ENCODE data around the gene MYL12B. TPM values are rescaled to one million over a fixed set of nuclear protein-coding genes. Genes with fewer than 3 reads are reported as not detected.

MYL12B gene
- total and polyA plus RNA-seq, 2 experiments from 2014 or later: 519 to 721 TPM

DNA sequence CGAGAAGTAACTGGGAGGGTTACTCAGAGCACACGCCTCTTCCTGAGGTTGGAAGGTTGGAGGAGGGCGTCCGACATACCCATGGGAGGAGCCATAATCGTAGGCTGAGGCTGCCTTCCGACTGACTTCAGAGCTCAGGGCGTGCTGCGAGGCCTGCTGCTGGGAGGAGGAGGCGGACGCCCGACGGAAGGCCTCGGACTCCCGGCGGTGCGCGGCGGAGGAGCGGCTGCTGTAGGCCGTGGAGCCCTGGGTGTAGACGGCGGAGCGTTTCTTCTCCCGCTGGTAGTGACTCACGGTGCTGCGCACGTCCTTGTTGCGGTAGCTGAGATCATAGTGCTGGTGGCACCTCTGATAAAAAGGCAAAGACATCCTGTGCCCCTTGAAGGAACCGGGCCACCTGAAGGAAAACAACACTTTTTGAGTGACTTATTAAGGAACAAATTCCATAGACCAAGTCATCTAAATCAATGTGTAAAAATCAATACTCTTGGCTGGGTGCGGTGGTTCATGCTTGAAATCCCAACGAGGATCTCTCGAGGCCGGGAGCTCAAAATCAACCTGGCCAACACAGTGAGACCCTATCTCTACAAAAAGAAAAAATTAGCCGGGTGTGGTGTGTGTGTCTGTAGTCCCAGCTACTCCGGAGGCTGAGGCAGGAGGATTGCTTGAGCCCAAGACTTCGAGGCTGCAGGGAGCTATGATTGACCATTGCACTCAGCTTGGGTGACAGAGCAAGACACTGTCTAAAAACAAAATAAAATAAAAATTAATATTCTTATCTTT lies 46.9 kb upstream of the MYL12B start:
- H3K79me2 ChIP-seq: no peaks in the 10 kb centered on the region
- H3K9me2 ChIP-seq (replicated peaks; ENCODE audit: insufficient read depth): no peaks in the 10 kb centered on the region
- no peaks in the 10 kb centered on the region for H3K9me3 ChIP-seq (ENCODE audit: low read depth)
- no peaks in the 10 kb centered on the region for H3K27me3 ChIP-seq
- TF ChIP-seq CTCF (IDR thresholded peaks at IDR 0.05; ENCODE audit: poor library complexity) (no peak), EZH2 (IDR thresholded peaks at IDR 0.05; ENCODE audit: borderline replicate concordance) (no peak), EZH2phosphoT487 (IDR thresholded peaks at IDR 0.05; ENCODE audit: low read depth, severe bottlenecking, unreplicated experiment) (no peak)
- H3K4me1 ChIP-seq (ENCODE audit: insufficient read depth): peaks cover 51% of the 10 kb centered on the region
- DNase-seq (ENCODE audit: low spot score): no peak
- no peaks in the 10 kb centered on the region for H3K36me3 ChIP-seq (replicated peaks; ENCODE audit: insufficient read depth, low read depth)
- no peak overlapping the region for H3K4me3 ChIP-seq
- H3K27ac ChIP-seq: no peak overlapping the region
- no peak overlapping the region for H3K4me2 ChIP-seq
- 98% methylated on average over 28 of the region's 36 CpGs for WGBS (ENCODE audit: low lambda C conversion rate, missing lambda C conversion rate)
- no peak overlapping the region for H2AFZ ChIP-seq
- H4K20me1 ChIP-seq (ENCODE audit: insufficient read depth, poor library complexity, severe bottlenecking): no peaks in the 10 kb centered on the region

GRCh38 chr18:3216987-3217386 lies 44.9 kb upstream of the MYL12B start:
- no peaks in the 10 kb centered on the region for H3K79me2 ChIP-seq
- no peaks in the 10 kb centered on the region for H3K36me3 ChIP-seq (replicated peaks; ENCODE audit: insufficient read depth, low read depth)
- H4K20me1 ChIP-seq (ENCODE audit: insufficient read depth, poor library complexity, severe bottlenecking): no peaks in the 10 kb centered on the region
- H3K4me2 ChIP-seq: no peak overlapping the region
- no peak overlapping the region for H2AFZ ChIP-seq
- no peak for DNase-seq (ENCODE audit: low spot score)
- H3K9me2 ChIP-seq (replicated peaks; ENCODE audit: insufficient read depth): no peaks in the 10 kb centered on the region
- TF ChIP-seq EZH2phosphoT487 (IDR thresholded peaks at IDR 0.05; ENCODE audit: low read depth, severe bottlenecking, unreplicated experiment) (no peak), CTCF (IDR thresholded peaks at IDR 0.05; ENCODE audit: poor library complexity) (no peak), EZH2 (IDR thresholded peaks at IDR 0.05; ENCODE audit: borderline replicate concordance) (no peak)
- peak overlapping the region; percentile 83 for H3K27ac ChIP-seq
- peaks cover 46% of the 10 kb centered on the region for H3K4me1 ChIP-seq (ENCODE audit: insufficient read depth)
- 88% methylated on average over 5 of the region's 5 CpGs for WGBS (ENCODE audit: low lambda C conversion rate, missing lambda C conversion rate)
- no peak overlapping the region for H3K4me3 ChIP-seq
- H3K9me3 ChIP-seq (ENCODE audit: low read depth): no peaks in the 10 kb centered on the region
- H3K27me3 ChIP-seq: no peaks in the 10 kb centered on the region

- peak overlapping the region; percentile 83 for H3K27ac ChIP-seq
- DNase-seq (ENCODE audit: low spot score): peak; percentile 82
These were observed 43.8 kb upstream of the MYL12B start for GRCh38 chr18:3217948-3218647.

More at GRCh38 chr18:3217948-3218647, 43.8 kb upstream of the MYL12B start:
- peak overlapping the region; percentile 55 for H3K4me2 ChIP-seq
- H3K4me1 ChIP-seq (ENCODE audit: insufficient read depth): peaks cover 39% of the 10 kb centered on the region
- H2AFZ ChIP-seq: no peak overlapping the region
- H3K9me2 ChIP-seq (replicated peaks; ENCODE audit: insufficient read depth): no peaks in the 10 kb centered on the region
- H3K27me3 ChIP-seq: no peaks in the 10 kb centered on the region
- no peak overlapping the region for H3K4me3 ChIP-seq
- no peak for TF ChIP-seq EZH2phosphoT487 (IDR thresholded peaks at IDR 0.05; ENCODE audit: low read depth, severe bottlenecking, unreplicated experiment)
- TF ChIP-seq CTCF (IDR thresholded peaks at IDR 0.05; ENCODE audit: poor library complexity): no peak
- no peak for TF ChIP-seq EZH2 (IDR thresholded peaks at IDR 0.05; ENCODE audit: borderline replicate concordance)
- H3K9me3 ChIP-seq (ENCODE audit: low read depth): no peaks in the 10 kb centered on the region
- WGBS (ENCODE audit: low lambda C conversion rate, missing lambda C conversion rate): 49% methylated on average over 3 of the region's 3 CpGs
- no peaks in the 10 kb centered on the region for H3K79me2 ChIP-seq
- no peaks in the 10 kb centered on the region for H4K20me1 ChIP-seq (ENCODE audit: insufficient read depth, poor library complexity, severe bottlenecking)
- H3K36me3 ChIP-seq (replicated peaks; ENCODE audit: insufficient read depth, low read depth): no peaks in the 10 kb centered on the region
